ENCODE data around the gene AP3B1.

Gene AP3B1

GRCh38 chr5:78221964-78222451 lies 72.5 kb downstream of the AP3B1 start:
- Histone ChIP-seq H3K4me3 (ENCODE audit: low read length) (no peak overlapping the region), H3K4me2 (ENCODE audit: low read length) (no peak overlapping the region), H3K23ac (ENCODE audit: low read length) (no peak overlapping the region), H2BK15ac (replicated peaks; ENCODE audit: low read depth) (no peak overlapping the region), H2AK5ac (ENCODE audit: low read length) (no peak overlapping the region), H4K8ac (ENCODE audit: low read depth, low read length) (no peak overlapping the region), H3K4me1 (ENCODE audit: control insufficient read depth, low read depth, low read length) (no peaks in the 10 kb centered on the region), H3K18ac (ENCODE audit: low read length) (no peak overlapping the region), H3K56ac (ENCODE audit: low read length) (no peak overlapping the region), H3K9ac (ENCODE audit: low read length) (no peak overlapping the region), H3K27ac (ENCODE audit: low read depth, low read length) (no peak overlapping the region), H3K4ac (ENCODE audit: low read depth, low read length) (no peak overlapping the region), H2BK5ac (ENCODE audit: low read length) (no peak overlapping the region), H4K5ac (ENCODE audit: low read length) (no peak overlapping the region), H2BK120ac (ENCODE audit: low read depth, low read length) (no peak overlapping the region), H3K27me3 (ENCODE audit: insufficient read depth, low read length, poor library complexity) (no peaks in the 10 kb centered on the region), H3K79me2 (ENCODE audit: control insufficient read depth, insufficient read depth, low read length) (no peaks in the 10 kb centered on the region), H3K36me3 (ENCODE audit: control insufficient read depth, insufficient read depth, low read length) (no peaks in the 10 kb centered on the region), H3K79me1 (ENCODE audit: low read length) (no peaks in the 10 kb centered on the region)
- WGBS (ENCODE audit: extremely low coverage, insufficient coverage, low lambda C conversion rate) = no CpG with 5 or more reads among the region's 2 CpGs
- peak; percentile 72 for DNase-seq

DNA sequence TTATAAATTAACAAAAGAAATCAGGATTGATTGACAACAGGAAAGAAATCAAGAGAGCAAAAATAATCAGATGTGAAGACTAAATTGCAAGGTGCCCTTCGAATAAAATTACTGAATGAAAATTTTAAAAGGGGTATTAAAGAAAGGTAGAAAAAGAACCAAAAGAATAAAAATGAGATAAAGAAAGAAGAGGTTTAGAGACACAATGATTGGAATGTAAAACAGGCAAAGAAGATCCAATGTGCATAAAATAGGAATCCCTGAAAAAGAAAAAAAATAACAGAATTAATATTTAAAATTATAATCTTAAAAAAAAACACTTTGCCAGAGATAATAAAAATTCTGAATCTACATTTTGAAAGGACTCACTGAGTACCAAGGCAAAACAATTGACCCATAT lies 73.0 kb downstream of the AP3B1 start:
- WGBS (ENCODE audit: extremely low coverage, insufficient coverage, low lambda C conversion rate) = no CpG with 5 or more reads among the region's 1 CpG
- H3K4me1 ChIP-seq (ENCODE audit: control insufficient read depth, low read depth, low read length) = no peaks in the 10 kb centered on the region

DNA sequence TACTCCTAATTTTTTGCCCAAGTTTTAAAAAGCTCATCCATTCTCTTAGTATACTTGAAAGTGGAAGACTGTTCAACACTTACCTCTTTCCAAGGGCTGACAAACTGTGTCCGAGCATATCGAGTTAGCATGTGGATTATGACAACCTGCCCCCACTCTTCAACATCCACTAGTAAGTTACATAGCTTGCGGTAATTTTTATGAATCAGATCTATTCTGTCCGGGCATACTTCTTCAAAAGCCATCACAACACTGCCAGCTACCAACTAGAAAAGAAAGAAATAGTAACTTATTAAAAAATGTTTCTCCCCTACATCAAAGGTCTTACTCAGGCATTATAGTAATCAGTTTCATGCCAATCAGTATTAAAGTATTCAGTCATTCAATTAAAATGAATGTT lies 78.5 kb downstream of the AP3B1 start:
- Histone ChIP-seq H3K79me2 (ENCODE audit: control insufficient read depth, insufficient read depth, low read length) (no peaks in the 10 kb centered on the region), H3K4me2 (ENCODE audit: low read length) (no peak overlapping the region), H3K79me1 (ENCODE audit: low read length) (no peaks in the 10 kb centered on the region), H2BK5ac (ENCODE audit: low read length) (no peak overlapping the region), H3K9ac (ENCODE audit: low read length) (no peak overlapping the region), H4K5ac (ENCODE audit: low read length) (no peak overlapping the region), H3K27me3 (ENCODE audit: insufficient read depth, low read length, poor library complexity) (no peaks in the 10 kb centered on the region), H2AK5ac (ENCODE audit: low read length) (no peak overlapping the region), H2BK120ac (ENCODE audit: low read depth, low read length) (no peak overlapping the region), H3K4me1 (ENCODE audit: control insufficient read depth, low read depth, low read length) (no peaks in the 10 kb centered on the region), H3K23ac (ENCODE audit: low read length) (no peak overlapping the region), H3K18ac (ENCODE audit: low read length) (no peak overlapping the region), H4K8ac (ENCODE audit: low read depth, low read length) (no peak overlapping the region), H3K56ac (ENCODE audit: low read length) (no peak overlapping the region), H3K4me3 (ENCODE audit: low read length) (no peak overlapping the region), H2BK15ac (replicated peaks; ENCODE audit: low read depth) (no peak overlapping the region), H3K36me3 (ENCODE audit: control insufficient read depth, insufficient read depth, low read length) (no peaks in the 10 kb centered on the region), H3K4ac (ENCODE audit: low read depth, low read length) (no peak overlapping the region), H3K27ac (ENCODE audit: low read depth, low read length) (no peak overlapping the region)
- no CpG with 5 or more reads among the region's 4 CpGs for WGBS (ENCODE audit: extremely low coverage, insufficient coverage, low lambda C conversion rate)
- DNase-seq = no peak

More for the DNA sequence above, 73.0 kb downstream of the AP3B1 start:
- no peak overlapping the region for H3K18ac ChIP-seq (ENCODE audit: low read length)
- no peak overlapping the region for H3K4ac ChIP-seq (ENCODE audit: low read depth, low read length)
- no peak for DNase-seq
- no peaks in the 10 kb centered on the region for H3K79me1 ChIP-seq (ENCODE audit: low read length)
- H2BK15ac ChIP-seq (replicated peaks; ENCODE audit: low read depth) = no peak overlapping the region
- H2BK5ac ChIP-seq (ENCODE audit: low read length) = no peak overlapping the region
- H3K9ac ChIP-seq (ENCODE audit: low read length) = no peak overlapping the region
- no peak overlapping the region for H3K23ac ChIP-seq (ENCODE audit: low read length)
- H3K27ac ChIP-seq (ENCODE audit: low read depth, low read length) = no peak overlapping the region
- no peak overlapping the region for H2BK120ac ChIP-seq (ENCODE audit: low read depth, low read length)
- no peak overlapping the region for H3K4me3 ChIP-seq (ENCODE audit: low read length)
- H3K27me3 ChIP-seq (ENCODE audit: insufficient read depth, low read length, poor library complexity) = no peaks in the 10 kb centered on the region
- H2AK5ac ChIP-seq (ENCODE audit: low read length) = no peak overlapping the region
- H3K4me2 ChIP-seq (ENCODE audit: low read length) = no peak overlapping the region
- H3K79me2 ChIP-seq (ENCODE audit: control insufficient read depth, insufficient read depth, low read length) = no peaks in the 10 kb centered on the region
- H4K8ac ChIP-seq (ENCODE audit: low read depth, low read length) = no peak overlapping the region
- H3K56ac ChIP-seq (ENCODE audit: low read length) = no peak overlapping the region
- H3K36me3 ChIP-seq (ENCODE audit: control insufficient read depth, insufficient read depth, low read length) = no peaks in the 10 kb centered on the region
- H4K5ac ChIP-seq (ENCODE audit: low read length) = no peak overlapping the region

DNA sequence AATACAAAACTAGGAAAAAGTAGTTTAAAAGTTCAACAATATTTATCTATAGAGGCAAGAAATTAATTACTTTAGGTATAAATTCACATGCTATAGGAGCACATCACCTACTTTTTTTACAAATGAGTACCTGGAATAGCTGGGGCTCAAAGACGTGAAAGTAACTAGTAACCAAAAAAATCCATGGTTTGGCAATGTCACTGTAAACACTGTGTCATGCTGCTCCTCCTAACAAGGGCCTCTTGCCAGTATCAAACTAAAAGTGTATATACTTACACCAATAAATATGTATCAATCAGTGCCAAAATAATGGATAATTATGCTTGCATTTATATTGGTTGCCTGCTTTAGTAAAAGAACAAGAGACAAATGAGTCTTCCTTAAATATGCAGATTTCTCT lies 78.9 kb downstream of the AP3B1 start:
- Histone ChIP-seq H2BK120ac (ENCODE audit: low read depth, low read length) (no peak overlapping the region), H4K8ac (ENCODE audit: low read depth, low read length) (no peak overlapping the region), H3K4me2 (ENCODE audit: low read length) (no peak overlapping the region), H3K4me3 (ENCODE audit: low read length) (no peak overlapping the region), H3K79me2 (ENCODE audit: control insufficient read depth, insufficient read depth, low read length) (no peaks in the 10 kb centered on the region), H3K23ac (ENCODE audit: low read length) (no peak overlapping the region), H2AK5ac (ENCODE audit: low read length) (no peak overlapping the region), H3K56ac (ENCODE audit: low read length) (no peak overlapping the region), H3K79me1 (ENCODE audit: low read length) (no peaks in the 10 kb centered on the region), H3K27ac (ENCODE audit: low read depth, low read length) (no peak overlapping the region), H3K4ac (ENCODE audit: low read depth, low read length) (no peak overlapping the region), H3K36me3 (ENCODE audit: control insufficient read depth, insufficient read depth, low read length) (no peaks in the 10 kb centered on the region), H4K5ac (ENCODE audit: low read length) (no peak overlapping the region), H3K9ac (ENCODE audit: low read length) (no peak overlapping the region), H3K4me1 (ENCODE audit: control insufficient read depth, low read depth, low read length) (no peaks in the 10 kb centered on the region), H3K18ac (ENCODE audit: low read length) (no peak overlapping the region), H2BK5ac (ENCODE audit: low read length) (no peak overlapping the region), H2BK15ac (replicated peaks; ENCODE audit: low read depth) (no peak overlapping the region), H3K27me3 (ENCODE audit: insufficient read depth, low read length, poor library complexity) (no peaks in the 10 kb centered on the region)
- no peak for DNase-seq
- no CpG with 5 or more reads among the region's 1 CpG for WGBS (ENCODE audit: extremely low coverage, insufficient coverage, low lambda C conversion rate)

DNA sequence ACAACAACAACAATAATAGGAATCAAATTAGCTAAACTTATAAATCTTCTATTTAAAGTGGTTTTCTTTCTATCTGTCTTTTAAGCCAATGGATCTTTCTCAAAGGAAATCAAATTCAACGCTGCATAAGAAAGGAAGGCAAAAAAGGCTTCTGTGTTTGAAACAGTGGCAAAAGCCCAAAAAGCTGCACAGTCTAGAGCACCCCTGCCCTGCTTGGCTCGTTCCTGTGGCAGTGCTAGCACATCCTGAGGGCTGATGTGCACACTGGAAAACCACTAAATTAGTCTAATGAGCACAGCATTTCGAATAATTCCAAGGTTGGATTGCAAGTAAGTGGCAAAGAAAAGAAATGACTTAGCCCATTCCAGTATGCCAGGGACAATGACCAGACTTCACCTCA lies 80.7 kb downstream of the AP3B1 start:
- Histone ChIP-seq H4K5ac (ENCODE audit: low read length) (no peak overlapping the region), H3K56ac (ENCODE audit: low read length) (no peak overlapping the region), H3K27me3 (ENCODE audit: insufficient read depth, low read length, poor library complexity) (no peaks in the 10 kb centered on the region), H2BK15ac (replicated peaks; ENCODE audit: low read depth) (no peak overlapping the region), H3K4me1 (ENCODE audit: control insufficient read depth, low read depth, low read length) (no peaks in the 10 kb centered on the region), H3K79me1 (ENCODE audit: low read length) (no peaks in the 10 kb centered on the region), H3K36me3 (ENCODE audit: control insufficient read depth, insufficient read depth, low read length) (no peaks in the 10 kb centered on the region), H4K8ac (ENCODE audit: low read depth, low read length) (no peak overlapping the region), H3K79me2 (ENCODE audit: control insufficient read depth, insufficient read depth, low read length) (no peaks in the 10 kb centered on the region), H3K9ac (ENCODE audit: low read length) (no peak overlapping the region), H3K23ac (ENCODE audit: low read length) (no peak overlapping the region), H2BK120ac (ENCODE audit: low read depth, low read length) (no peak overlapping the region), H3K18ac (ENCODE audit: low read length) (no peak overlapping the region), H2AK5ac (ENCODE audit: low read length) (no peak overlapping the region), H2BK5ac (ENCODE audit: low read length) (no peak overlapping the region), H3K4ac (ENCODE audit: low read depth, low read length) (no peak overlapping the region), H3K4me3 (ENCODE audit: low read length) (no peak overlapping the region), H3K27ac (ENCODE audit: low read depth, low read length) (no peak overlapping the region), H3K4me2 (ENCODE audit: low read length) (no peak overlapping the region)
- no CpG with 5 or more reads among the region's 3 CpGs for WGBS (ENCODE audit: extremely low coverage, insufficient coverage, low lambda C conversion rate)
- no peak for DNase-seq

DNA sequence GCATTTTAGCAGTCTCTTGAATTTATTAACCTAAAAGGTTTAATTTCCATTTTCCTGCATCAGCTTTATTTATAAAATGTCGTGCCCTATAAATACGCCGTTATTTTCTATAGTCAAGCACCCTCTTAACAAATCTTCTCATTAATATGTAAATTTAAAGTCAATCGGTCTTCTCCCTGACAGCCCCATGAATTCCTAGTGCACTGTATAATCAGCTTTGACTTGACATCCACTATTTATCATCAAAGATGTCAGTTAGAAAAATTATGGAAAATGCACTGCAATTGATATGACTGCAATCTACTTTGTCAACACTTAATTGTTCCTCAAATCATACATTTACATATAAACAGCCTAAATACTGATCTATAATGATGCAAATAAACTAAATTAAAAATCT lies 83.4 kb downstream of the AP3B1 start:
- Histone ChIP-seq H3K4me1 (ENCODE audit: control insufficient read depth, low read depth, low read length) (no peaks in the 10 kb centered on the region), H4K5ac (ENCODE audit: low read length) (no peak overlapping the region), H2BK15ac (replicated peaks; ENCODE audit: low read depth) (no peak overlapping the region), H2AK5ac (ENCODE audit: low read length) (no peak overlapping the region), H3K4me2 (ENCODE audit: low read length) (no peak overlapping the region), H3K4ac (ENCODE audit: low read depth, low read length) (no peak overlapping the region), H3K27ac (ENCODE audit: low read depth, low read length) (no peak overlapping the region), H3K23ac (ENCODE audit: low read length) (no peak overlapping the region), H3K9ac (ENCODE audit: low read length) (no peak overlapping the region), H2BK5ac (ENCODE audit: low read length) (no peak overlapping the region), H3K18ac (ENCODE audit: low read length) (no peak overlapping the region), H3K79me1 (ENCODE audit: low read length) (no peaks in the 10 kb centered on the region), H3K79me2 (ENCODE audit: control insufficient read depth, insufficient read depth, low read length) (no peaks in the 10 kb centered on the region), H3K4me3 (ENCODE audit: low read length) (no peak overlapping the region), H3K27me3 (ENCODE audit: insufficient read depth, low read length, poor library complexity) (no peaks in the 10 kb centered on the region), H4K8ac (ENCODE audit: low read depth, low read length) (no peak overlapping the region), H2BK120ac (ENCODE audit: low read depth, low read length) (no peak overlapping the region), H3K36me3 (ENCODE audit: control insufficient read depth, insufficient read depth, low read length) (no peaks in the 10 kb centered on the region), H3K56ac (ENCODE audit: low read length) (no peak overlapping the region)
- 100% methylated on average over 3 of the region's 4 CpGs for WGBS (ENCODE audit: extremely low coverage, insufficient coverage, low lambda C conversion rate)
- DNase-seq = no peak

All from mesendoderm (in vitro differentiated cells).